OCI-LY3 (cell line): ENCODE results near the gene SULF2.

Experiments
- CTCF ChIP-seq: fragments of 200-600, 300-600 bp; sonication (generic); IDR thresholded peaks from 2 replicates; pipeline ENCODE4 v1.5.1; 2014; ENCODE audit warnings: antibody characterized with exemption, low read length, low read depth
- EZH2phosphoT487 ChIP-seq: fragments of 200-600 bp; shearing (Covaris generic); IDR thresholded peaks from 2 replicates; pipeline ENCODE4 v1.6.1; 2018; ENCODE audit warnings: antibody characterized with exemption, mixed run types, low read depth

- no peak for TF ChIP-seq CTCF
- no peak for TF ChIP-seq EZH2phosphoT487
These were observed 37.6 kb downstream of the SULF2 start for GRCh38 chr20:47747669-47748031.
